Upper lobe of left lung (tissue), 6 donors: Measurements from ENCODE around the gene ZNF385D. TPM values are rescaled to one million over a fixed set of nuclear protein-coding genes. Genes with fewer than 3 reads are reported as not detected.

Experiments
- ATAC-seq, 2 donors: fragments of 200-7000 bp; cut with Tn5 transposase; one replicate each; pipeline ENCODE4 v1.9.1; 2022; ENCODE audit warnings: mild to moderate bottlenecking in 2 of 2, moderate library complexity in 2 of 2; ENCODE audit not compliant: low FRiP score in 2 of 2
- DNase-seq, 2 donors: peaks; one replicate each; pipeline ENCODE4 v3.0.0-alpha.2; 2019 to 2020
- H3K27ac ChIP-seq, 4 donors: fragments of 200-600 bp; sonication (generic); one replicate each; pipeline ENCODE4 v1.5.1; 2016 to 2019
- H3K27me3 ChIP-seq, 4 donors: fragments of 200-600 bp; sonication (generic); one replicate each; pipeline ENCODE4 v1.5.1; 2017 to 2019
- H3K36me3 ChIP-seq, 4 donors: fragments of 200-600 bp; sonication (generic); one replicate each; pipeline ENCODE4 v1.5.1; 2016 to 2019
- H3K4me1 ChIP-seq, 4 donors: fragments of 200-600 bp; sonication (generic); one replicate each; pipeline ENCODE4 v1.5.1; 2018 to 2019
- H3K4me3 ChIP-seq, 4 donors: fragments of 200-600 bp; sonication (generic); one replicate each; pipeline ENCODE4 v1.5.1; 2017 to 2019; ENCODE audit warnings: mild to moderate bottlenecking in 2 of 4, moderate library complexity in 1 of 4
- H3K9me3 ChIP-seq, 4 donors: fragments of 200-600 bp; sonication (generic); one replicate each; pipeline ENCODE4 v1.5.1; 2018 to 2019
- EP300 ChIP-seq, 4 donors: sonication (generic); formaldehyde crosslinking; IDR thresholded peaks; one replicate each; pipeline ENCODE4 v1.5.1; 2017; ENCODE audit warnings: antibody characterized with exemption in 4 of 4, control low read depth in 2 of 4
- POLR2A ChIP-seq, 4 donors: fragments of 450-650 bp; IDR thresholded peaks; one replicate each; pipeline ENCODE4 v1.5.1; 2016 to 2017; ENCODE audit warnings: antibody characterized with exemption in 4 of 4, mild to moderate bottlenecking in 2 of 4
- POLR2AphosphoS5 ChIP-seq, 2 donors: sonication (generic); formaldehyde crosslinking; IDR thresholded peaks; one replicate each; pipeline ENCODE4 v1.5.1; 2017; ENCODE audit warnings: antibody characterized with exemption in 2 of 2
- WGBS, 2 donors: methylation state at CpG; one replicate each; pipeline ENCODE4 v1.1.5; 2017 to 2018; 5-methylcytosine and 5-hydroxymethylcytosine counted together
- total RNA-seq, 6 donors: library from RNA; depleted of rRNA in 4 of 6; stranded (reverse); fragments of >200 nt in 4 of 6; gene quantifications; one replicate each; pipeline versions ENCODE4 v1.1.0 to v1.2.1, GENCODE V29; 2016 to 2021
- TF ChIP-seq, protein P1 (sequence below), 6 experiments: fragments of 450-650 bp in 4 of 6; fragments of 200-600 bp in 2 of 6; sonication (generic) in 2 of 6; IDR thresholded peaks; one replicate each; pipeline ENCODE4 v1.5.1; 2016 to 2019; ENCODE audit warnings: antibody characterized with exemption in 6 of 6
- donor health status: DM: no; HTN: no; CAD: no; lungs with moderate emphysema.
- donor health status: DM: no; HTN: yes; CAD: no; lungs with severe emphysema.

ZNF385D gene, protein sequence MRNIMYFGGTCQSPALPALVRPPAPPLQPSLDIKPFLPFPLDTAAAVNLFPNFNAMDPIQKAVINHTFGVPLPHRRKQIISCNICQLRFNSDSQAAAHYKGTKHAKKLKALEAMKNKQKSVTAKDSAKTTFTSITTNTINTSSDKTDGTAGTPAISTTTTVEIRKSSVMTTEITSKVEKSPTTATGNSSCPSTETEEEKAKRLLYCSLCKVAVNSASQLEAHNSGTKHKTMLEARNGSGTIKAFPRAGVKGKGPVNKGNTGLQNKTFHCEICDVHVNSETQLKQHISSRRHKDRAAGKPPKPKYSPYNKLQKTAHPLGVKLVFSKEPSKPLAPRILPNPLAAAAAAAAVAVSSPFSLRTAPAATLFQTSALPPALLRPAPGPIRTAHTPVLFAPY
- total RNA-seq: 1 to 10 TPM in 2 of 6 donors, under 1 TPM in 3, not detected in 1; 0.20 to 9.2 (median 0.76) TPM

DNA sequence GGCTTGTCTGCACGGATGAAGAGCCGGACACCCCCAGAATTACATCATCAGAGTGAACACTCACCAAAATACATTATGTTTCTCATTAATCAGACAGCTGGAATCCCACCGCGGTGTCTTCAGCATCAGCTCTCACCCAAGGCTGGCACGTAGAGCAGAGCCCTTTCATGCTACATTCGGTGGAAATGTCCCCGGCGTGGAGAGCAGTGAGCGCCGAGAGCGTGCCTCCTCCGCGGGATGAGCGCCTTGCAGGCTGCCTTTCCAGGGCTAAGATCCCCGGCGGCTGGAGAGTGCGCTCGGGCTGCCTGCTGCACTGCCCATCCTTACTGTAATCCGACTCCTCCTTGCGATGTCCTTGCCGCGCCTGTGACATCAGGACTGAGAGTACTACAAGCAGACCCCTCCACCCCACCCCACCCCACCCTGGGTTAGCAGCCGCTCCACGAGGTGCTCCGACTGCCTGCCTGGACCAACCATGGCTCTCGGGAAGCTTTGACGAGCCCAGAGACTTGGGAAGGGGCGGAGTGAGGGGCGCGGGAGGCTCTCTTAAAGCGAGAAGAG is at the start of gene ZNF385D:
Gene ZNF385D, minus strand, starts transcription at position 380 of the 561 bp plus-strand sequence. Its CDS starts 294 bp downstream, at position 86.
- H3K27ac ChIP-seq: no peak within 1 kb of the TSS
- no peaks in the 10 kb centered on the region for H3K36me3 ChIP-seq
- no peaks in the 10 kb centered on the region for H3K27me3 ChIP-seq
- peak within 1 kb of the TSS in 3 of 4 donors; percentile 6 to 21 (median 14) for H3K4me3 ChIP-seq
- H3K9me3 ChIP-seq: no peaks in the 10 kb centered on the region
- TF ChIP-seq POLR2A (IDR thresholded peaks at IDR 0.05): no peak
- TF ChIP-seq, protein P1, sequence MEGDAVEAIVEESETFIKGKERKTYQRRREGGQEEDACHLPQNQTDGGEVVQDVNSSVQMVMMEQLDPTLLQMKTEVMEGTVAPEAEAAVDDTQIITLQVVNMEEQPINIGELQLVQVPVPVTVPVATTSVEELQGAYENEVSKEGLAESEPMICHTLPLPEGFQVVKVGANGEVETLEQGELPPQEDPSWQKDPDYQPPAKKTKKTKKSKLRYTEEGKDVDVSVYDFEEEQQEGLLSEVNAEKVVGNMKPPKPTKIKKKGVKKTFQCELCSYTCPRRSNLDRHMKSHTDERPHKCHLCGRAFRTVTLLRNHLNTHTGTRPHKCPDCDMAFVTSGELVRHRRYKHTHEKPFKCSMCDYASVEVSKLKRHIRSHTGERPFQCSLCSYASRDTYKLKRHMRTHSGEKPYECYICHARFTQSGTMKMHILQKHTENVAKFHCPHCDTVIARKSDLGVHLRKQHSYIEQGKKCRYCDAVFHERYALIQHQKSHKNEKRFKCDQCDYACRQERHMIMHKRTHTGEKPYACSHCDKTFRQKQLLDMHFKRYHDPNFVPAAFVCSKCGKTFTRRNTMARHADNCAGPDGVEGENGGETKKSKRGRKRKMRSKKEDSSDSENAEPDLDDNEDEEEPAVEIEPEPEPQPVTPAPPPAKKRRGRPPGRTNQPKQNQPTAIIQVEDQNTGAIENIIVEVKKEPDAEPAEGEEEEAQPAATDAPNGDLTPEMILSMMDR (IDR thresholded peaks at IDR 0.05): no peak
- no peak for TF ChIP-seq POLR2AphosphoS5 (IDR thresholded peaks at IDR 0.05)
- TF ChIP-seq EP300 (IDR thresholded peaks at IDR 0.05): no peak
- peak in 1 of 2 donors; percentile 76 for DNase-seq
- H3K4me1 ChIP-seq: peaks cover 0 to 10% (median 0%) of the 10 kb centered on the region in 4 donors
- 3 to 4% methylated on average over 11 to 31 of the region's 31 CpGs for WGBS, 2 donors
- peak in 1 of 2 donors; percentile 87 for ATAC-seq

DNA sequence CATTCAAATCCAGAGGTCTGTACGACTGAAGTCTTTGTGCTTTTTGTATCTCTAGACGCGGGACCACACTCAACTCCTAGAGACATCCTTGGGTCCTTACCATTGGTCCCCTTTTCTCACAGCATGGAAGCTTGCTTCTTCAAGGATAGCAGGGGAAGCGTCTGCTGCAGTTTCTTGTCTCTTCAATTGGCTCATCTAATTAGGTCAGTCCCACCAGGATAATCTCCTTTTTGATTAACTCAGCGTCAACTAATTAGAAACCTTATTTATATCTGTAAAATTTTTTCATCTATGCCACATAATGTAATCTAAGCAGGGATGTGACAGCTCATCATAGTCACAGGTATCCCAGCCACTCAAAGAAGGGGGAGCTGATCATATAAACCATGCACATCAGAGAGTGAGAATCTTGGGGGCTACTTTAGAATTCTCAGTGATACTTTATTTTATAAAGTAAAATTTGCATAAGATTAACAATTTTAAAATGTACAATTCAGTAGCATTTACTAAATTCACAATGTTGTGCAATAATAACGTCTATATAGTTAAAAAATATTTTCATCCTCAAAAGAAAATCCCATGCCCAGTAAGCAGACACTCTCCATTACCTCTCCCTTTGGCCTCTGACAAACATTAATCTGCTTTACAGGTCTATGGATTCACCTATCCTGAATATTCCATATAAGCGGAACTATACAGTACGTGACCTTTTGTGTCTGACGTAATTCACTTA is 47.5 kb upstream of the ZNF385D start:
- peaks cover 0 to 8% (median 6%) of the 10 kb centered on the region in 4 donors for H3K4me1 ChIP-seq
- H3K36me3 ChIP-seq: no peaks in the 10 kb centered on the region
- H3K4me3 ChIP-seq: no peak overlapping the region
- DNase-seq: no peak
- ATAC-seq: no peak
- H3K27ac ChIP-seq: no peak overlapping the region
- 87 to 92% methylated on average over 9 of the region's 9 CpGs for WGBS, 2 donors
- no peak for TF ChIP-seq EP300 (IDR thresholded peaks at IDR 0.05)
- TF ChIP-seq POLR2AphosphoS5 (IDR thresholded peaks at IDR 0.05): no peak
- TF ChIP-seq POLR2A (IDR thresholded peaks at IDR 0.05): no peak
- TF ChIP-seq, protein P1 (IDR thresholded peaks at IDR 0.05): no peak
- peaks cover 0 to 14% (median 0%) of the 10 kb centered on the region in 4 donors for H3K9me3 ChIP-seq
- no peaks in the 10 kb centered on the region for H3K27me3 ChIP-seq

DNA sequence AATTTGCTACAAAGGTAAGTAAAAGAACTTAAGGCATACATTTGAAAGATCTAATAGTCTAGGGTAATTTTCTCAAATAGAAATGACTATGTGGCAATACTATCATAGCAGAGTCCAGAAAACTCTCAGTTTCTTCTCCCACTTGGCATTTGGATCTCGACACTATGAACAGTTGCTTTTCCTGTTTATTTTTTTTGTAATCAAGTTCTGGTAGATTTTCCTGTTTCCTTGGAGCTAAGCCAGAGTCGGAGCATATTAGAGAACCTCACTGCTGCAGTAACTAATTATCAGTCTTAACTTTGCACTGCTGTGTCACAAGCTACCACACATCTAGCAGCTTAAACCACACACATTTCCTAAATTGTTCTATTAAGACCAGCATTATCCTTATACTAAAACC is 44.9 kb upstream of the ZNF385D start:
- TF ChIP-seq POLR2A (IDR thresholded peaks at IDR 0.05) (no peak), EP300 (IDR thresholded peaks at IDR 0.05) (no peak), POLR2AphosphoS5 (IDR thresholded peaks at IDR 0.05) (no peak)
- TF ChIP-seq, protein P1 (IDR thresholded peaks at IDR 0.05): no peak
- Histone ChIP-seq H3K4me1 (peaks cover 0 to 8% (median 6%) of the 10 kb centered on the region in 4 donors), H3K27ac (no peak overlapping the region), H3K27me3 (no peaks in the 10 kb centered on the region), H3K9me3 (peaks cover 0 to 13% (median 0%) of the 10 kb centered on the region in 4 donors), H3K4me3 (no peak overlapping the region), H3K36me3 (no peaks in the 10 kb centered on the region)
- ATAC-seq: no peak
- 13 to 21% methylated on average over 2 of the region's 2 CpGs for WGBS, 2 donors
- no peak for DNase-seq

DNA sequence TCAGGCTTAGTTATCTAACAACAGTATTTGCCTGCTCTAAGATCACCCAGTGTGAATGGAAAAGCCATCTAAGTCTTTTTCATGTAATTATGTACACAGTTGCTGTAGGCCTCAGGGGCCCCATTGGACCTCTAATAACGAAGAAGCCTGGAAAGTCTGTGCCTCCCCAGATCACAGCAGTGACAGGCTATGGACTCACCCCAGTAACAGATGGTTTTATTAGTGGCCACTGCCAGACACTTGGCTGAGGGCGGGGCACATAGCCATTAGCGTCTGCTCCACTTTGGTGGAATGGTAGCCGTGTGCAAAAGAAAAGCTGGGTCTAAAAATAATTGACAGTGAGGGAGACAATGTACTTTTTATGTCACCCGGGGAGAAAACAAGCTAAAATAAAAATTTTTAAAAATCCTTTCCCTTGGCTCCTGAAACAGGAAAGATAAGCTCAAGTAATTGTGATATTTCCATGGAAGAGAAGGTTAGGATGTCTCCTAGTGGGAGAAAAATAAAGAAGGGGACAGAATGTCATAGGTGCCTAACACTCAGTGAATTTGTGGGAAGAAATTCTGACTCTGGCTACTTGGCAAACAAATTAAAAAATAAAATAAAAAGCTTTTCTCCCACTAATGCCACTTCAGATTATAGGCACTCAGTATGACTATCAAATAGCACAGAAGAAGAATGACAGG is 44.3 kb upstream of the ZNF385D start:
- ATAC-seq: peak in 1 of 2 donors; percentile 86
- H3K4me1 ChIP-seq: peaks cover 0 to 8% (median 6%) of the 10 kb centered on the region in 4 donors
- DNase-seq: no peak
- H3K9me3 ChIP-seq: peaks cover 0 to 7% (median 0%) of the 10 kb centered on the region in 4 donors
- H3K27ac ChIP-seq: no peak overlapping the region
- 46 to 56% methylated on average over 5 of the region's 5 CpGs for WGBS, 2 donors
- H3K4me3 ChIP-seq: no peak overlapping the region
- no peaks in the 10 kb centered on the region for H3K36me3 ChIP-seq
- TF ChIP-seq EP300 (IDR thresholded peaks at IDR 0.05) (no peak), POLR2AphosphoS5 (IDR thresholded peaks at IDR 0.05) (no peak), POLR2A (IDR thresholded peaks at IDR 0.05) (no peak)
- TF ChIP-seq, protein P1 (IDR thresholded peaks at IDR 0.05): no peak
- H3K27me3 ChIP-seq: no peaks in the 10 kb centered on the region
